Ishikawa (cell line): ENCODE data around the gene AHNAK2.

Source experiments
- CEBPB ChIP-seq: IDR thresholded peaks from 2 replicates; pipeline ENCODE4 v1.6.1; 2012
- CREB1 ChIP-seq: IDR thresholded peaks from 2 replicates; pipeline ENCODE4 v1.6.1; 2012; ENCODE audit warnings: low read depth
- EGR1 ChIP-seq: IDR thresholded peaks from 2 replicates; pipeline ENCODE4 v1.6.1; 2012
- EP300 ChIP-seq: IDR thresholded peaks from 2 replicates; pipeline ENCODE4 v1.6.1; 2012; ENCODE audit warnings: borderline replicate concordance
- FOXM1 ChIP-seq: IDR thresholded peaks from 2 replicates; pipeline ENCODE4 v1.6.1; 2012; ENCODE audit warnings: low read depth, borderline replicate concordance
- NFIC ChIP-seq: IDR thresholded peaks from 2 replicates; pipeline ENCODE4 v1.6.1; 2012
- RAD21 ChIP-seq: IDR thresholded peaks from 2 replicates; pipeline ENCODE4 v1.6.1; 2012; ENCODE audit warnings: low read depth
- TAF1 ChIP-seq: IDR thresholded peaks from 2 replicates; pipeline ENCODE4 v1.6.1; 2012; ENCODE audit warnings: low read depth, mild to moderate bottlenecking
- TCF12 ChIP-seq: IDR thresholded peaks from 2 replicates; pipeline ENCODE4 v1.6.1; 2012; ENCODE audit warnings: low read depth
- TEAD4 ChIP-seq: IDR thresholded peaks from 2 replicates; pipeline ENCODE4 v1.6.1; 2012
- YY1 ChIP-seq: IDR thresholded peaks from 2 replicates; pipeline ENCODE4 v1.6.1; 2012; ENCODE audit warnings: low read depth
- ZBTB7A ChIP-seq: IDR thresholded peaks from 2 replicates; pipeline ENCODE4 v1.6.1; 2012; ENCODE audit warnings: low read depth
- TF ChIP-seq, protein P1 (sequence below): IDR thresholded peaks from 2 replicates; pipeline ENCODE4 v1.6.1; 2012; ENCODE audit warnings: low read depth, mild to moderate bottlenecking
- TF ChIP-seq, protein P2 (sequence below): IDR thresholded peaks from 2 replicates; pipeline ENCODE4 v1.6.1; 2012
- TF ChIP-seq, protein P3 (sequence below): IDR thresholded peaks from 2 replicates; pipeline ENCODE4 v1.6.1; 2012

Gene AHNAK2

DNA sequence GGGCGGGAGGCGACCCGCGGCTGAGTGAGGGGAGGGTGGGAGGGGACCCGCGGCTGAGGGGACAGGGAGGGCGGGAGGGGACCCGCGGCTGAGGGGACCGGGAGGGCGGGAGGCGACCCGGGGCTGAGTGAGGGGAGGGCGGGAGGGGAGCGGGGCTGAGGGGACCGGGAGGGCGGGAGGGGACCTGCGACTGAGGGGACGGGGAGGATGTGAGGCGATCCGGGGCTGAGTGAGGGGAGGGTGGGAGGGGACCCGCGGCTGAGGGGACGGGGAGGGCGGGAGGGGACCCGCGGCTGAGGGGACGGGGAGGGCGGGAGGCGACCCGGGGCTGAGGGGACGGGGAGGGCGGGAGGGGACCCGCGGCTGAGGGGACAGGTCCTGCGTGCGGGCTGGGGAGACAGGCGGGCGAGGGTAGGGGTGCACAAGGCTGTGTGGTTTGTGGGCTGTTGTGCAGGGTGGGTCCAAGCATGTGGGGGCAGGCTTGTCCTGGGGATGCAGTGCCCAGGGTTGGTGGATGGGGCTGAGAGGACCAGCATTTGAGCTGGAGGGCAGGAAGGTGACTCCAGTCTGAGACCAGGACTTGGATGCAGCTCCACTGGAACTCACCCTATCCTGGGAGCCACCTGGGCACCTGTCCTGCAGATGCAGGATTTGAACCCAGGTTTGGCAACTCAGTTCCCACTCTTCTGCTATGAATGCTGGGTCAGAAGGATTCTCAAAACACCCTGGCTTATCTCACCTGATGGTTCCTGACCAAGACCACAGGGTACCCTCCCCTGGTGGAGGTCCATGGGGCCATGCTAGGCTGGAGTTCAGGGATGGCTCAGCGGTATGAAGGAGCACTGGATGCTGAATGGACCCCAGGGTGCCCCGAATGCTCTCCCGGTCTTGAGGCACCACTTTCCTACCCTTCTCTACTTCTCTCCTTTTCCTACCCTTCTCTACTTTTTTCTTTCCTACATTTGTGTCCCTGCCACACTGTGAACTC is 44.1 kb downstream of the AHNAK2 start:
- TF ChIP-seq CREB1 (no peak), YY1 (no peak), EP300 (no peak), TAF1 (no peak), ZBTB7A (no peak), EGR1 (no peak), FOXM1 (no peak), CEBPB (no peak), TCF12 (no peak), TEAD4 (no peak), NFIC (no peak), RAD21 (no peak)
- TF ChIP-seq, protein P1, sequence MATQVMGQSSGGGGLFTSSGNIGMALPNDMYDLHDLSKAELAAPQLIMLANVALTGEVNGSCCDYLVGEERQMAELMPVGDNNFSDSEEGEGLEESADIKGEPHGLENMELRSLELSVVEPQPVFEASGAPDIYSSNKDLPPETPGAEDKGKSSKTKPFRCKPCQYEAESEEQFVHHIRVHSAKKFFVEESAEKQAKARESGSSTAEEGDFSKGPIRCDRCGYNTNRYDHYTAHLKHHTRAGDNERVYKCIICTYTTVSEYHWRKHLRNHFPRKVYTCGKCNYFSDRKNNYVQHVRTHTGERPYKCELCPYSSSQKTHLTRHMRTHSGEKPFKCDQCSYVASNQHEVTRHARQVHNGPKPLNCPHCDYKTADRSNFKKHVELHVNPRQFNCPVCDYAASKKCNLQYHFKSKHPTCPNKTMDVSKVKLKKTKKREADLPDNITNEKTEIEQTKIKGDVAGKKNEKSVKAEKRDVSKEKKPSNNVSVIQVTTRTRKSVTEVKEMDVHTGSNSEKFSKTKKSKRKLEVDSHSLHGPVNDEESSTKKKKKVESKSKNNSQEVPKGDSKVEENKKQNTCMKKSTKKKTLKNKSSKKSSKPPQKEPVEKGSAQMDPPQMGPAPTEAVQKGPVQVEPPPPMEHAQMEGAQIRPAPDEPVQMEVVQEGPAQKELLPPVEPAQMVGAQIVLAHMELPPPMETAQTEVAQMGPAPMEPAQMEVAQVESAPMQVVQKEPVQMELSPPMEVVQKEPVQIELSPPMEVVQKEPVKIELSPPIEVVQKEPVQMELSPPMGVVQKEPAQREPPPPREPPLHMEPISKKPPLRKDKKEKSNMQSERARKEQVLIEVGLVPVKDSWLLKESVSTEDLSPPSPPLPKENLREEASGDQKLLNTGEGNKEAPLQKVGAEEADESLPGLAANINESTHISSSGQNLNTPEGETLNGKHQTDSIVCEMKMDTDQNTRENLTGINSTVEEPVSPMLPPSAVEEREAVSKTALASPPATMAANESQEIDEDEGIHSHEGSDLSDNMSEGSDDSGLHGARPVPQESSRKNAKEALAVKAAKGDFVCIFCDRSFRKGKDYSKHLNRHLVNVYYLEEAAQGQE = no peak
- TF ChIP-seq, protein P2, sequence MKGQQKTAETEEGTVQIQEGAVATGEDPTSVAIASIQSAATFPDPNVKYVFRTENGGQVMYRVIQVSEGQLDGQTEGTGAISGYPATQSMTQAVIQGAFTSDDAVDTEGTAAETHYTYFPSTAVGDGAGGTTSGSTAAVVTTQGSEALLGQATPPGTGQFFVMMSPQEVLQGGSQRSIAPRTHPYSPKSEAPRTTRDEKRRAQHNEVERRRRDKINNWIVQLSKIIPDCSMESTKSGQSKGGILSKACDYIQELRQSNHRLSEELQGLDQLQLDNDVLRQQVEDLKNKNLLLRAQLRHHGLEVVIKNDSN = no peak
- TF ChIP-seq, protein P3, sequence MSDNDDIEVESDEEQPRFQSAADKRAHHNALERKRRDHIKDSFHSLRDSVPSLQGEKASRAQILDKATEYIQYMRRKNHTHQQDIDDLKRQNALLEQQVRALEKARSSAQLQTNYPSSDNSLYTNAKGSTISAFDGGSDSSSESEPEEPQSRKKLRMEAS = no peak

DNA sequence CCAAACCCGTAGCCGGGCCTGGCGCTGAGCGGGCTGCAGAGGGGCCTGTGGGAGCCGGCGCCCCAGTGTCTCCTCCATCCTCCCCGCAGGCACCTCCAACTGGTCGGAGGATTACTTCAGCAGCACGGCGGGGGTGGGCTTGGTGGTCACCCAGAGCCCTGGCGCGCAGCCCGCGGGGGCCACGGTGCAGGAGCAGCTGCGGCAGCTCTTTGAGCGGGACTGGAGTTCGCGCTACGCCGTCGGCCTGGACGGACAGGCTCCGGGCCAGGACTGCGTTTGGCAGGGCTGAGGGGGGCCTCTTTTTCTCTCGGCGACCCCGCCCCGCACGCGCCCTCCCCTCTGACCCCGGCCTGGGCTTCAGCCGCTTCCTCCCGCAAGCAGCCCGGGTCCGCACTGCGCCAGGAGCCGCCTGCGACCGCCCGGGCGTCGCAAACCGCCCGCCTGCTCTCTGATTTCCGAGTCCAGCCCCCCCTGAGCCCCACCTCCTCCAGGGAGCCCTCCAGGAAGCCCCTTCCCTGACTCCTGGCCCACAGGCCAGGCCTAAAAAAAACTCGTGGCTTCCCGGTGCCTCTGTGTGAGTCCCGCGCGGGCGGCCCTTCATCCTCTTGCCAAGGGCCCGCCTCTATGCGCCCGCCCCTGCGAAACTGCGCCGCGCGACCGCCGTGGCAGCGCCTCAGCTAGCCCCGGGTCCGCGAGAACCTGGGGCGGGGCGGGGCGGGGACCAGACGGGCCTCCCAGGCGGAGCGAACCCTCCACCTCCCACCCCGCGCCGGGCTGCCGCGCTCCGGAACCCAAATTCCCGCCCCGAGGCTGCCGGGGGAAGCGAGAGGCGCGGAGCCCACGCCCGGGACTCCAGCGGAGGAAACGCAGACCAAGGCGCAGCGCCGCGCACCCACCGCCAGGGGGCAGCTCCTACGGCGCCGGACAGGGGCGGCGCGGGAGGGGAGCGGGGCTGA is 45.2 kb downstream of the AHNAK2 start:
- peak; percentile 48; the same call in 1 of the 2 replicates for TF ChIP-seq TCF12
- no peak for TF ChIP-seq NFIC
- no peak for TF ChIP-seq CEBPB
- peak; percentile 35; the same call in 1 of the 2 replicates for TF ChIP-seq EP300
- TF ChIP-seq TAF1 = no peak
- TF ChIP-seq EGR1 = 0 out of 2 replicates have a peak, but pooled peaks have one; percentile 22
- peak; percentile 18; the same call in 1 of the 2 replicates for TF ChIP-seq TEAD4
- TF ChIP-seq, protein P2 = peak; percentile 47; the same call in 1 of the 2 replicates
- no peak for TF ChIP-seq CREB1
- peak; percentile 38; the same call in 1 of the 2 replicates for TF ChIP-seq YY1
- peak; percentile 68 for TF ChIP-seq ZBTB7A
- no peak for TF ChIP-seq FOXM1
- TF ChIP-seq, protein P3 = peak; percentile 57
- TF ChIP-seq RAD21 = peak; percentile 58; the same call in 1 of the 2 replicates
- TF ChIP-seq, protein P1 = no peak

DNA sequence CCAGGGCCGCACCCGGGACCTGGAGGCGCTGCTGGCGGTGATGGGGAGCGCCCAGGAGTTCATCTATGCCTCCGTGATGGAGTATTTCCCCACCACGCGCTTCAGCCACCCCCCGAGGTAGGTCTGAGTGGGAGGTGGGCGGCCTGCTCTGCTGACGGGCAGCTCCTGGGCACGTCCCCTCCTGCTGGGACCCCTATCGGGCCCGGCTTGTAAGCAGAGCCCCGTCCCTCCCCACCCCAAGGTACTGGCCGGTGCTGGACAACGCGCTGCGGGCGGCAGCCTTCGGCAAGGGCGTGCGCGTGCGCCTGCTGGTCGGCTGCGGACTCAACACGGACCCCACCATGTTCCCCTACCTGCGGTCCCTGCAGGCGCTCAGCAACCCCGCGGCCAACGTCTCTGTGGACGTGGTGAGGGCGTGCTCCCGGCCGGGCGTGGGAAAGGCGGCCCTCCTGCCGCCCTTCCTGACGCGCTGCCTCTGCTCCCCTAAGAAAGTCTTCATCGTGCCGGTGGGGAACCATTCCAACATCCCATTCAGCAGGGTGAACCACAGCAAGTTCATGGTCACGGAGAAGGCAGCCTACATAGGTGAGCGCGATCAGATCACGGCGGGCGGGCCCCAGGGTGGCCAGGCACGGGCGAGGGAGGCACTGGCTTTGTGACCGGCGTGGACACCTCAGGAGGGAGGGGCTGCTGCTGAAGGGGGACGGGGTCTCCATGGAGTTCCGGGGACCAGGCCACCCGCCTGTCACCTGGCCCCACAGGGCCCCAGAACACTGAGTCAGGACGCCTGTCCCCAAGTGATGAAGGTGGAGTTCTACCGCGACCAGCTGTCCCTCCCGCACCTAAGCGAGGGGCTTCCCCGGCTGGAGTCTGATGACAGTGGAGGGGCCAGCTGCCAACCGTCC is 46.2 kb downstream of the AHNAK2 start:
- no peak for TF ChIP-seq YY1
- no peak for TF ChIP-seq EGR1
- TF ChIP-seq, protein P3 = no peak
- TF ChIP-seq TEAD4 = no peak
- TF ChIP-seq NFIC = no peak
- TF ChIP-seq, protein P2 = no peak
- no peak for TF ChIP-seq RAD21
- TF ChIP-seq CEBPB = no peak
- no peak for TF ChIP-seq CREB1
- TF ChIP-seq FOXM1 = no peak
- TF ChIP-seq TAF1 = no peak
- TF ChIP-seq EP300 = no peak
- TF ChIP-seq, protein P1 = no peak
- no peak for TF ChIP-seq ZBTB7A
- no peak for TF ChIP-seq TCF12
